ENCODE measurements around the gene EDA2R.
A peak's percentile ranks its signal among the peaks of the same experiment; 100 is the strongest.

DNA sequence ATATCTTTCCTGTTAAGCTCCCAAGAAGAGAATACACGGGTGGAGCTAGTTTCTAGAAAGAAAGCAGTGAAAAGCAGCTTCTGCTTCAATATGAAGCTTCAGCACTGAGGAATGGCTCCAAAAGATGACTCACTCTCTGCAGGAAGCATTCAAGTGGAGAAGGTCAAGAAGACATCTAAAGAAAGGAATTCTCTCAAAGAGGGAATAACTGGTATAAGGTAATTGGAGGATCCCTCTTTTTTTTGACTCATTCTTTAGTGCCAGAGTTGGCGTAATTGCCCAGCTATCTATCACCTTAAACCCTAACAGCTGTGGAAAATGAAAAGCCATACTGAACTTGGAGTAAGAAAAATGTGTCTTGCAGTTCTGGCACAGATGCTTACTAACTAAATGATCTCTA is 3.5 kb downstream of the EDA2R start:
- TF ChIP-seq, protein P1, sequence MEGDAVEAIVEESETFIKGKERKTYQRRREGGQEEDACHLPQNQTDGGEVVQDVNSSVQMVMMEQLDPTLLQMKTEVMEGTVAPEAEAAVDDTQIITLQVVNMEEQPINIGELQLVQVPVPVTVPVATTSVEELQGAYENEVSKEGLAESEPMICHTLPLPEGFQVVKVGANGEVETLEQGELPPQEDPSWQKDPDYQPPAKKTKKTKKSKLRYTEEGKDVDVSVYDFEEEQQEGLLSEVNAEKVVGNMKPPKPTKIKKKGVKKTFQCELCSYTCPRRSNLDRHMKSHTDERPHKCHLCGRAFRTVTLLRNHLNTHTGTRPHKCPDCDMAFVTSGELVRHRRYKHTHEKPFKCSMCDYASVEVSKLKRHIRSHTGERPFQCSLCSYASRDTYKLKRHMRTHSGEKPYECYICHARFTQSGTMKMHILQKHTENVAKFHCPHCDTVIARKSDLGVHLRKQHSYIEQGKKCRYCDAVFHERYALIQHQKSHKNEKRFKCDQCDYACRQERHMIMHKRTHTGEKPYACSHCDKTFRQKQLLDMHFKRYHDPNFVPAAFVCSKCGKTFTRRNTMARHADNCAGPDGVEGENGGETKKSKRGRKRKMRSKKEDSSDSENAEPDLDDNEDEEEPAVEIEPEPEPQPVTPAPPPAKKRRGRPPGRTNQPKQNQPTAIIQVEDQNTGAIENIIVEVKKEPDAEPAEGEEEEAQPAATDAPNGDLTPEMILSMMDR (IDR thresholded peaks at IDR 0.05; ENCODE audit: extremely low read depth in 1 of 2, insufficient read depth in 1 of 2, low read depth in 1 of 2, low read length in 2 of 2): no peak
- TF ChIP-seq POLR2A (IDR thresholded peaks at IDR 0.05; ENCODE audit: low read depth, low read length): no peak
- TF ChIP-seq FOS (IDR thresholded peaks at IDR 0.05; ENCODE audit: borderline replicate concordance, insufficient read depth, low read length): peak; percentile 25
- TF ChIP-seq EZH2 (IDR thresholded peaks at IDR 0.05; ENCODE audit: borderline replicate concordance, low read depth, low read length, severe bottlenecking): no peak
- no peak for TF ChIP-seq JUN (IDR thresholded peaks at IDR 0.05; ENCODE audit: borderline replicate concordance, insufficient read depth, insufficient read length, low read depth)
- TF ChIP-seq POLR2AphosphoS5 (IDR thresholded peaks at IDR 0.05; ENCODE audit: insufficient read depth, low read depth, low read length): no peak
- no peak for TF ChIP-seq MYC (IDR thresholded peaks at IDR 0.05; ENCODE audit: low read depth, low read length)
- no peak for TF ChIP-seq GATA2 (IDR thresholded peaks at IDR 0.05; ENCODE audit: insufficient read depth, insufficient read length, low read depth, low read length)
- TF ChIP-seq MAX (IDR thresholded peaks at IDR 0.05; ENCODE audit: insufficient read depth, insufficient read length): no peak

Measured in endothelial cell of umbilical vein (primary cell).